Stomach (tissue), 4 donors: ENCODE measurements around the gene CARMIL1.

Source experiments
- CTCF ChIP-seq, 7 experiments: fragments of 450-650 bp in 4 of 7; fragments of 200-600 bp in 3 of 7; sonication (generic) in 3 of 7; IDR thresholded peaks; one replicate each; pipeline ENCODE4 v1.5.1; 2016 to 2019; ENCODE audit warnings: antibody characterized with exemption in 7 of 7, control low read depth in 2 of 7, mild to moderate bottlenecking in 1 of 7
- EP300 ChIP-seq: sonication (generic); formaldehyde crosslinking; IDR thresholded peaks from one replicate; pipeline ENCODE4 v1.6.1; 2017; ENCODE audit warnings: antibody characterized with exemption
- POLR2AphosphoS5 ChIP-seq, 3 donors: sonication (generic); formaldehyde crosslinking; IDR thresholded peaks; one replicate each; pipeline ENCODE4 v1.6.1; 2016; ENCODE audit warnings: antibody characterized with exemption in 3 of 3

GRCh38 chr6:25655723-25656122, 376.5 kb downstream of the CARMIL1 start:
- TF ChIP-seq POLR2AphosphoS5 (IDR thresholded peaks at IDR 0.05), result no peak
- TF ChIP-seq EP300, result no peak
- no peak for TF ChIP-seq CTCF (IDR thresholded peaks at IDR 0.05)
